Coronary artery (tissue), 2 donors: Measurements from ENCODE around the gene UFC1.

ENCODE experiments used
- DNase-seq: peaks from one replicate; pipeline ENCODE4 v3.0.0-alpha.2; 2017; ENCODE audit warnings: low spot score
- H3K27ac ChIP-seq, 2 donors: fragments of 200-600 bp; sonication (generic); one replicate each; pipeline ENCODE4 v1.5.1; 2016 to 2019
- H3K4me3 ChIP-seq: fragments of 200-600 bp; sonication (generic); 2 replicates; pipeline ENCODE4 v1.5.1; 2016; ENCODE audit warnings: mild to moderate bottlenecking, moderate library complexity
- TF ChIP-seq, protein P1 (sequence below): fragments of 200-600 bp; sonication (generic); IDR thresholded peaks from one replicate; pipeline ENCODE4 v1.5.1; 2019; ENCODE audit warnings: antibody characterized with exemption

UFC1 gene

GRCh38 chr1:161198194-161198896 is 44.6 kb downstream of the UFC1 start:
- TF ChIP-seq, protein P1, sequence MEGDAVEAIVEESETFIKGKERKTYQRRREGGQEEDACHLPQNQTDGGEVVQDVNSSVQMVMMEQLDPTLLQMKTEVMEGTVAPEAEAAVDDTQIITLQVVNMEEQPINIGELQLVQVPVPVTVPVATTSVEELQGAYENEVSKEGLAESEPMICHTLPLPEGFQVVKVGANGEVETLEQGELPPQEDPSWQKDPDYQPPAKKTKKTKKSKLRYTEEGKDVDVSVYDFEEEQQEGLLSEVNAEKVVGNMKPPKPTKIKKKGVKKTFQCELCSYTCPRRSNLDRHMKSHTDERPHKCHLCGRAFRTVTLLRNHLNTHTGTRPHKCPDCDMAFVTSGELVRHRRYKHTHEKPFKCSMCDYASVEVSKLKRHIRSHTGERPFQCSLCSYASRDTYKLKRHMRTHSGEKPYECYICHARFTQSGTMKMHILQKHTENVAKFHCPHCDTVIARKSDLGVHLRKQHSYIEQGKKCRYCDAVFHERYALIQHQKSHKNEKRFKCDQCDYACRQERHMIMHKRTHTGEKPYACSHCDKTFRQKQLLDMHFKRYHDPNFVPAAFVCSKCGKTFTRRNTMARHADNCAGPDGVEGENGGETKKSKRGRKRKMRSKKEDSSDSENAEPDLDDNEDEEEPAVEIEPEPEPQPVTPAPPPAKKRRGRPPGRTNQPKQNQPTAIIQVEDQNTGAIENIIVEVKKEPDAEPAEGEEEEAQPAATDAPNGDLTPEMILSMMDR: no peak
- no peak for DNase-seq
- H3K27ac ChIP-seq: peak overlapping the region; percentile 97 to 98
- peak overlapping the region; percentile 75 for H3K4me3 ChIP-seq

DNA sequence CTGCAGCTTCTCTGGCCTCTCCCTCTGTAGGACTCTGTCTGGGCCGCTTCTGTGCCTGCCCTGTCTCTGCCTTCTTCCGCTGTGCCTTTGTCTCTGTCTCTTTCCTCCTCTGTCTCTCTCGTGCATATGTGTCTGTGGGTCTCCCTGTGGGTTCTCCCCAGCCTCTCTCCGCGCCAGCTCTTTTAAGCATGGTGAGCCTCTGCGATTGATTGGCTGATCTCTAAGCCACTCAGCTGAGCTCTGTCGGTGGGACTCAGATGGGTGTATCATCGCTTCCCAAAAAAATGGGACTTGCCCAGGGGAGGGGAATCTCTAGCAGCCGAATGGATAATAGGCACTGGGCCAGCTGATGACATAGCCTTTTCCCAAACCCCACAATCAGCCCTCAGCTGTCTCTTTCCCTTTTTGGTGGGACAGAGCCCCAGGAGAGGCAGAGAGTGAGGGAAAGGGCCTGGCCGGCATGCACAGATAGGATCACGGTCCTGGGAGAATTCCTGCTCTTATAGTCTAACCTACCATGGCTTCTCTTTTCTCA is 45.2 kb downstream of the UFC1 start, which contains the start of gene ADAMTS4:
TSS of gene ADAMTS4 (minus strand) at position 158 of the 535 bp plus-strand sequence. CDS start 427 bp downstream, outside the sequence.
- peak; percentile 91 for DNase-seq
- TF ChIP-seq, protein P1: no peak

GRCh38 chr1:161199506-161200139 is 45.8 kb downstream of the UFC1 start:
- TF ChIP-seq, protein P1: no peak
- H3K27ac ChIP-seq: peak overlapping the region; percentile 97 to 98
- DNase-seq: no peak
- H3K4me3 ChIP-seq: peak overlapping the region; percentile 75

More for the DNA sequence above, 45.2 kb downstream of the UFC1 start, which contains the start of gene ADAMTS4:
- H3K27ac ChIP-seq: peak within 1 kb of the TSS; percentile 97 to 98
- H3K4me3 ChIP-seq: peak within 1 kb of the TSS; percentile 75

- Histone ChIP-seq H3K27ac (peak overlapping the region; percentile 97 to 98), H3K4me3 (peak overlapping the region; percentile 94)
- no peak for DNase-seq
- TF ChIP-seq, protein P1: no peak
Measured at GRCh38 chr1:161200421-161200991, 46.7 kb downstream of the UFC1 start.

DNA sequence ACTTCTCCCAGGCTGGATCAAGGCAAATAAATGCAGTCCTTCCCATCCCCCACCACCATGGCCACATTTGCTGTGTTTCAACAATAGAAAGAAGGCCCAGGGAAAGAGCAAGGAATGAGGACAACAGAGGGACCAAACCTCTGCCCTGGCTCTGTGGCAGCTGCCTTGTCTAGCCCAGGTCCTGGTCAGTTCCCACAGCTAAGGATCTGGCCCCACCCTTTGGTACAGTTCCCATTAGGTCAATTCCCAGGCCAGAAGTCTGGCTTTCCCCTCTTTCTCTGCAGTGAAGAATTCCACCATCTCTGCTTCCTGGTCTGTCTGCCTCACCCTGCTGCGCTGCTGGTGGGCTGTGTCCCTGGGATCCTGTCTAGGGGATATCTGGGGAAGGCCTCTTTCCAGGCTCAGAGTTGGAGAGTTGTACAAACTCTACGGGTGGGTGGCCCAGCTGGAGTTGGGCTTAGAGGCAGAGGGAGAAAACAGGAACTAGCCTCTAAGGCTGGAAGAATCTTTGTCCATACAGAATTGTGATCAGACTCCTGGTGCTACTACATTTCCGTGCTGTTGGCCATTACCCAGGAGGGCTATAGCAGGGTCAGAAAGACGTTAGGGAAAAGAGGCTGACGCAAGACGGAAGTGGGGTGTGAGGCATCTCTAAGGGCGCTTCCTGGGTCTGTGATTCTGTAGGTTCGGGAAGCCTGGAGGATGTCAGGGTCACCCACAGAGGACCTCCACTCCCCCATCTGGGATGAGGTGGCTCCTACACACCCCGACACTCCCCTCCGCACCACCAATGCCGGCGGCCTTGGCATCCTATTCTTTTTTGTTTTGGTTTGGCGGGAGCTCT is 47.4 kb downstream of the UFC1 start:
- TF ChIP-seq, protein P1: no peak
- peak overlapping the region; percentile 97 to 98 for H3K27ac ChIP-seq
- H3K4me3 ChIP-seq: peak overlapping the region; percentile 94
- DNase-seq: peak; percentile 89
